DOHH2 (cell line): ENCODE measurements around the gene FRMD8.

ENCODE experiments used
- H3F3A ChIP-seq: fragments of 200-600 bp; sonication (generic), shearing (Covaris generic); 2 replicates; pipeline ENCODE4 v1.6.0; 2016; ENCODE audit warnings: antibody characterized with exemption, mild to moderate bottlenecking; ENCODE audit not compliant: control insufficient read depth, insufficient read depth
- H3K27ac ChIP-seq: fragments of 200-600 bp; sonication (generic); 2 replicates; pipeline ENCODE4 v1.5.1; 2014; ENCODE audit warnings: low read depth, mild to moderate bottlenecking, low read length, moderate library complexity
- H3K27me3 ChIP-seq: fragments of 200-600 bp; sonication (generic); 2 replicates; pipeline ENCODE4 v1.6.1; 2014; ENCODE audit warnings: mild to moderate bottlenecking, low read length, mixed read lengths; ENCODE audit not compliant: control insufficient read depth
- H3K36me3 ChIP-seq: fragments of 200-600 bp; sonication (generic); 2 replicates; pipeline ENCODE4 v1.6.1; 2014; ENCODE audit warnings: mild to moderate bottlenecking, low read length, moderate library complexity, mixed read lengths; ENCODE audit not compliant: control insufficient read depth
- H3K4me1 ChIP-seq: fragments of 200-600 bp; sonication (generic); 2 replicates; pipeline ENCODE4 v1.6.1; 2014; ENCODE audit warnings: mild to moderate bottlenecking, low read length, mixed read lengths; ENCODE audit not compliant: control insufficient read depth
- H3K4me2 ChIP-seq: fragments of 200-600 bp; sonication (generic); 2 replicates; pipeline ENCODE4 v1.6.0; 2014; ENCODE audit warnings: mild to moderate bottlenecking, low read length, moderate library complexity
- H3K4me3 ChIP-seq: fragments of 200-600 bp; sonication (generic); 2 replicates; pipeline ENCODE4 v1.5.1; 2014; ENCODE audit warnings: mild to moderate bottlenecking, low read length, mixed read lengths
- H3K79me2 ChIP-seq: fragments of 200-600 bp; sonication (generic); 2 replicates; pipeline ENCODE4 v1.6.1; 2014; ENCODE audit warnings: mild to moderate bottlenecking, low read length, mixed read lengths; ENCODE audit not compliant: control insufficient read depth
- H3K9me2 ChIP-seq: fragments of 200-600 bp; sonication (generic); replicated peaks from 2 replicates; pipeline ENCODE4 v1.6.1; 2014; ENCODE audit warnings: mild to moderate bottlenecking, low read length, mixed read lengths; ENCODE audit not compliant: control insufficient read depth
- H3K9me3 ChIP-seq: fragments of 200-600 bp; sonication (generic); 2 replicates; pipeline ENCODE4 v1.6.1; 2014; ENCODE audit warnings: antibody characterized with exemption, low read length, mixed read lengths; ENCODE audit not compliant: control insufficient read depth, insufficient read depth
- H4K20me1 ChIP-seq: fragments of 200-600 bp; sonication (generic); 2 replicates; pipeline ENCODE4 v1.6.0; 2014; ENCODE audit warnings: low read depth, mild to moderate bottlenecking, antibody characterized with exemption, low read length, moderate library complexity; ENCODE audit not compliant: control insufficient read depth, insufficient read depth
- CTCF ChIP-seq: fragments of 200-600 bp; sonication (generic); IDR thresholded peaks from one replicate; pipeline ENCODE4 v1.5.1; 2014; ENCODE audit warnings: antibody characterized with exemption, mild to moderate bottlenecking, low read depth, low read length; ENCODE audit not compliant: poor library complexity, severe bottlenecking
- EZH2phosphoT487 ChIP-seq: fragments of 200-600 bp; sonication (generic); IDR thresholded peaks from 2 replicates; pipeline ENCODE4 v1.6.1; 2017; ENCODE audit warnings: borderline replicate concordance, mild to moderate bottlenecking, antibody characterized with exemption, low read length, moderate library complexity, mixed read lengths

The FRMD8 gene

GRCh38 chr11:65392186-65392829 is 5.9 kb downstream of the FRMD8 start:
- Histone ChIP-seq H3K79me2 (peaks cover 54% of the 10 kb centered on the region), H3K9me2 (no peaks in the 10 kb centered on the region), H3K4me1 (peaks cover 43% of the 10 kb centered on the region), H3F3A (no peaks in the 10 kb centered on the region; the same call in 1 of the 2 replicates), H3K27ac (no peak overlapping the region), H3K4me3 (no peak overlapping the region), H3K4me2 (no peak overlapping the region), H4K20me1 (0 out of 2 replicates have a peak, but pooled peaks cover 3% of the 10 kb centered on the region), H3K9me3 (no peaks in the 10 kb centered on the region), H3K36me3 (peaks cover 59% of the 10 kb centered on the region), H3K27me3 (no peaks in the 10 kb centered on the region)
- TF ChIP-seq CTCF (no peak), EZH2phosphoT487 (no peak)

- H3K27me3 ChIP-seq = no peaks in the 10 kb centered on the region
- H3K9me2 ChIP-seq = no peaks in the 10 kb centered on the region
- no peaks in the 10 kb centered on the region; the same call in 1 of the 2 replicates for H3F3A ChIP-seq
- no peak for TF ChIP-seq EZH2phosphoT487
- no peak for TF ChIP-seq CTCF
- peaks cover 59% of the 10 kb centered on the region for H3K36me3 ChIP-seq
- H3K4me2 ChIP-seq = no peak overlapping the region
- H4K20me1 ChIP-seq = 0 out of 2 replicates have a peak, but pooled peaks cover 3% of the 10 kb centered on the region
- H3K4me3 ChIP-seq = no peak overlapping the region
- H3K4me1 ChIP-seq = peaks cover 37% of the 10 kb centered on the region
- H3K27ac ChIP-seq = no peak overlapping the region
- H3K9me3 ChIP-seq = no peaks in the 10 kb centered on the region
- H3K79me2 ChIP-seq = peaks cover 49% of the 10 kb centered on the region
Measured at GRCh38 chr11:65392899-65393298, 6.5 kb downstream of the FRMD8 start.

GRCh38 chr11:65393513-65394079 is 7.2 kb downstream of the FRMD8 start:
- no peak overlapping the region for H3K27ac ChIP-seq
- peaks cover 57% of the 10 kb centered on the region for H3K36me3 ChIP-seq
- H3K9me3 ChIP-seq = no peaks in the 10 kb centered on the region
- no peaks in the 10 kb centered on the region for H3K9me2 ChIP-seq
- H3K79me2 ChIP-seq = peaks cover 42% of the 10 kb centered on the region
- 0 out of 2 replicates have a peak, but pooled peaks cover 3% of the 10 kb centered on the region for H4K20me1 ChIP-seq
- H3F3A ChIP-seq = no peaks in the 10 kb centered on the region; the same call in 1 of the 2 replicates
- no peak overlapping the region for H3K4me2 ChIP-seq
- H3K4me3 ChIP-seq = no peak overlapping the region
- H3K4me1 ChIP-seq = peaks cover 30% of the 10 kb centered on the region
- TF ChIP-seq CTCF (no peak), EZH2phosphoT487 (no peak)
- H3K27me3 ChIP-seq = no peaks in the 10 kb centered on the region
